ENCODE measurements around the gene ETS1.
A peak's percentile ranks its signal among the peaks of the same experiment; 100 is the strongest.
"Not testable (repeated sequence)": the region's sequence is repeated elsewhere in the genome, so short reads cannot be mapped to it uniquely, and the experiment has no call there.

Gene ETS1

DNA sequence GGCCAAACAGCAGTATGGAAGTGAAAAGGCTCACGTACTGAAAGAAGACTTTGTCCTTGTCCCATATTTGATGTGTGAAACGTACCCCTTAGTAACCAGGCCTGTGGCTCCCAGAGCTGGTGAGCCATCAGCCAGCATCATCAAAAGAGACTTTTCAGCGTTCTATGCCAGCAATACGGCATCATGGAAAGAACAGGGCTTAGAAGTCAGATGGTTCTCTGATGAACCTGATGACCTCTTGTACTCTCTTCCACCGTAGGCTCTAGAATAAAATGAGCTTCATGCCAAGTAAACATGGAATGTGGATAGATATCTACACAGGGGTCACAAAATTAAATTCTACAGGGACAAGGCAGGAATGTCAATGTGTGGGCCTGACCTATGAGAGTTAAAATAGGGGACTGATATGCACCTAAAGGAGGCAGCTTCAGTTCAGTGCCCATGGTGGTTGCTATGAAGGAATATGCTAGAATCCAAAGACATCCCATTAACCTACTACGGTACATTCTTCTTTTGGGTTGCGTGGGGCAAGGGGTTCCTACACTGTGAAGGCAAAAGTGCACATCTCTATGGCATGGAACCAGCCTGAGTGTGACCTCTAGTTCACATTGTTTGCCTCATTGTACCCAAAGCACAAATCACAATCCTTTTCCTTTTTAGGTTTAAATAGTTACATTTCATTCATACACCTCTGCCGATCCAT is 130.6 kb downstream of the ETS1 start:
- DNase-seq: no peak

DNA sequence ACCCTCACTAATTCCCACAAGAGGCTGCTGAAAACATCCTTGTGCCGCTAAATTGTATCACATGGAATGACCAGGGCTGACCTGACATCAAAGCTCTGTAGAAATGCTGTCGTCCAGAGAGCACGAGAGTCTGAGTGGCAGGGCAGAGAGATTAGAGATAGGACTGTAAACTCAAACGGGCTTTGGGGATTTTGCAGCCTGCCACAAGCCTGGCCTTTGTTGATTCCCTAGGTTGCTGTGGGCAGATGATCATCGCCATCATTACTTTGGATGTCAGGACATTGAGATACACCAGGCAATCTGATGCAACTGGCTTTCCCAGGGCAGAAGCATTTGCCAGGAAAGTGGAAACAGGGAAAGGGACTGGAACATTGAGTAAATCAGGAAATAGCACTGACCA is 131.6 kb downstream of the ETS1 start:
- no peak for DNase-seq

DNA sequence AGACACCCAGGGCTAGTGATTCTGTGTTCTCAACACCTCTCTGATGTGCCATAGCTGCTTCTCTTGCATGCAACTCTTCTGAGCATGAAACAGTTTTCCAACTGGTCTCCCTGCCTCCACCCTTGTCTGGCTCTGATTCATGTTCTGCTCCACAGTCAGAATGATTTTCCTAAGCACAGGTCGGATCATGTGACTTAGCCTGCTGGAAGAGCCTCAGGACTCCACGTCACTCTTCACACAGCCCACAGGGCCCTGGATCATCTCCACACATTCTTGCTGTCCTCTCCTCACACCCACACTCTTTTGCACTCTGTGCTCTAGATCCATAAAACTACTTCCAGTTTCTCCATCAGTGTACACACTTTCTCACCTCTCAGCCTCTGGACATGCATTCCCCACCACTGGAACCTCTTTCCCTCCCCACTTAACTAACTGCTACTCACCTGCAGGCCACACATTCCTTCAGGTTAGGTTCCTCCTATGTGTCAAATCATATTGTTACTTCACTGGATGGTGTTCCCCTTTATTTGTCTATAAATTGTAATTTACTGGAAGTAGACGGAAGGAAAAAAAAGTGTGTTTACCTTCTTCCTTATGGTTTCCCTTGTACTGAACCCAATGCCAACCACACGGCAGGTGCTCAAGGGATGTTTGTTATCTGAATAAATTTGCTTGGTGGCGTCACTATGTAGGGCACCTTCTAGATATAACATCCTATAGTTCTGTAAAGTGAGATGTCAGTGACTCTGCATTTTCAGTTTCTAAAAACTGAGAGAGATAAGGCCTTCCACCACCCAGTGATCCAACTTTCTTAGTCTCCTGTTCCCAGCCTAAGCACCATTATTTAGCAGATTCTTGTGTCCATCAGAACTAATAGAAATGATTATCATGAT is 133.7 kb downstream of the ETS1 start:
- DNase-seq: peak in 1 of 2 experiments; percentile 30

GRCh38 chr11:128451652-128452470 is 135.5 kb downstream of the ETS1 start:
- DNase-seq: no peak

GRCh38 chr11:128450882-128451651 is 136.3 kb downstream of the ETS1 start:
- no peak for DNase-seq

- not testable (repeated sequence) for DNase-seq
These were observed 136.9 kb downstream of the ETS1 start for GRCh38 chr11:128450425-128450824.

- DNase-seq: no peak
These were observed 138.2 kb downstream of the ETS1 start for GRCh38 chr11:128448981-128449713.

GRCh38 chr11:128448200-128448886 is 139.0 kb downstream of the ETS1 start:
- DNase-seq: no peak

GRCh38 chr11:128447233-128447632 is 140.1 kb downstream of the ETS1 start:
- DNase-seq: no peak

DNA sequence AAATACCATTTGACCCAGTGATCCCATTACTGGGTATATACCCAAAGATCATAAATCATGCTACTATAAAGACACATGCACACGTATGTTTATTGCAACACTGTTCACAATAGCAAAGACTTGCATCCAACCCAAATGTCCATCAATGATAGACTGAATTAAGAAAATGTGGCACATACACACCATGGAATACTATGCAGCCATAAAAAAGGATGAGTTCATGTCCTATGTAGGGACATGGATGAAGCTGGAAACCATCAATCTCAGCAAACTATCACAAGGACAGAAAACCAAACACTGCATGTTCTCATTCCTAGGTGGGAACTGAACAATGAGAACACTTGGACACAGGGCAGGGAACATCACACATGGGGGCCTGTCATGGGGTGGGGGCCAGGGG is 141.4 kb downstream of the ETS1 start:
- DNase-seq: not testable (repeated sequence)

DNA sequence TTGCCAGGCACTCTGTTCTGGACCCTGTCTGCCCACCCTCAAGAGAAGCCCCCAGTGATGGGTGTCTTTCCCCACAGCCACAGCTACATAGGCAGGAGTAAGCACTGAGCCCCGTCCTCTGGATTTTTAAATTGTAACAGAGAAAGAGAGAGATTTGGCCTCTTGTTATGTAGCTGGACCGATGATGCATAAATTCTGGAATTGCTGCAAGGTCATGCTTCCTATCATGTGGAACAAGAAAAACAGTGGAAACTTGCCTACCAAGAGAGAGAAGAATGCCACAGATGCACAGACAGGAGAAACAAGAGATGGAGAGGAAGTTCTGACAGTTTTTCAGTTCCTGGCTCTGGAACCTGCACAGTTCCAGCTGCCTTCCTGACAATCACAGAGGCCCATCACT is 150.2 kb downstream of the ETS1 start:
- DNase-seq: no peak

- DNase-seq: no peak
These were observed 152.5 kb downstream of the ETS1 start for GRCh38 chr11:128434818-128435217.

DNA sequence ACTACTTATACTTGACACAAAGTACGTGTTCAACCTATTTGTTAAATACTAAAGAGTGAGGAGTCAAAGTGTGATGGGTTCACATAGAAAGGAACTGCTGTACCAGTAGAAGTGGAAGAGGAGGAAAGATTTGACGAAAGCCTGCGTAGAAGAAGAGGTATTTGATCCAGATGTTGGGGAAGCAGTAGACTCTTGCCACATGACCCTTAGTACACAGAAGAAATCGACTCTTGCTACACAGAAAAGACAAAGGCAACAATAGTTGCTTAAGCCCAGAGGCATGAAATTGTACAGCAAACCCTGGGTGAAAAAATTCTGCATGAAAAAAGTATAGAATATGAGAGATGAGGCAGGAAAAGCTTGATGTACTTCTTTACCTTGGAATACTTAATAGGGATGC is 152.9 kb downstream of the ETS1 start:
- DNase-seq: no peak

- no peak for DNase-seq
These were observed 154.4 kb downstream of the ETS1 start for GRCh38 chr11:128432926-128433325.

- DNase-seq: no peak
These were observed 155.4 kb downstream of the ETS1 start for GRCh38 chr11:128431931-128432330.

DNA sequence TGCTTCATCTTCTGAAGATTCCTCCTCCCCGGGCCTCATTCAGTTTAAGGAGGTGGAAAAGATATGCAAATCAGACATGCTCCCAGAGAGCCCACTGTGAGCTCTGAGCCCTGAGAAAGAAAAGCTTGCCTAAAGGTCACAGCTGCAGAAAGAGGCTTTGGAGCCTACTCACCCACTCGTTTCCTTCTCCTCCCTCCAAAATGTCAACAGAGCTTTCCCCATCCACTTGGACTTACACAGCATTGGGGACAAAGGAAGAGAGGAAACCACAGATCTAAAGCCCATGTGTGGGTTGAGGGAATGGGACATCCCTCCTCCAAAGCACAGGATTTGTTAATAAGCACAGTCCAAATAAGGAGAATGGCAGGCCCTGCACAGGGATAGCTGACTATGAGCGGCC is 158.4 kb downstream of the ETS1 start:
- no peak for DNase-seq

GRCh38 chr11:128424851-128425285 is 162.5 kb downstream of the ETS1 start:
- DNase-seq: no peak

DNA sequence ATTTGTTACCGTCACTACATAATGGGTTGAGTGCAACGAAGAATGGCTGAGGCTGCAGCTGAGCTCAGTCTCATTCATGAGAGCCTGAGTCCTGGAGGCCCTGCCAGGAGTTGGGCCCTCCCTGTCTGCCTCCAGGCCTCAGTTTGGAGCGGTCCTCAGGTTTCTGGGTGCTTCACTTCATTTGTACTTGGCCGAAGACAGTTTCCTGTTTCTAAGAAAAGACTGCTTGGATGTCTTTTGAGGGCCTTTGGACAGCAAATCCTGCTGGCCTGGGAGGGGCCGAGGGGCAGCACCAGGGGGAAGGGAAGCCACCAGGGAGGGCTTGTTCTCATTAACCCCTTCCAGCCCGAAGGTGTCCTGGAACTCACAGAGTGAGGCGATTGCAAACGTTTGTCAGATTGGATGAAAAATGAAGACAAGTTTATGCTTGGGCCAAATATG is 163.1 kb downstream of the ETS1 start:
- no peak for DNase-seq

GRCh38 chr11:128422576-128423370 is 164.6 kb downstream of the ETS1 start:
- peak; percentile 88 to 90 for DNase-seq

Data from NCI-H2081 (cell line).